Ascending aorta (tissue), 2 donors: ENCODE data around the gene JAK1. TPM values are rescaled to one million over a fixed set of nuclear protein-coding genes. Genes with fewer than 3 reads are reported as not detected.

Experiments used
- DNase-seq, 2 donors: peaks; one replicate each; pipeline ENCODE4 v3.0.0-alpha.2; 2019; ENCODE audit warnings: low spot score in 2 of 2
- H3K27ac ChIP-seq, 2 donors: fragments of 200-600 bp; sonication (generic); one replicate each; pipeline ENCODE4 v1.5.1; 2016 to 2017; ENCODE audit warnings: mild to moderate bottlenecking in 1 of 2
- H3K27me3 ChIP-seq: fragments of 200-600 bp; sonication (generic); one replicate; pipeline ENCODE4 v1.5.1; 2017
- H3K36me3 ChIP-seq, 2 donors: fragments of 200-600 bp; sonication (generic); one replicate each; pipeline ENCODE4 v1.5.1; 2016
- H3K4me1 ChIP-seq, 2 donors: fragments of 200-600 bp; sonication (generic); one replicate each; pipeline ENCODE4 v1.5.1; 2016 to 2017; ENCODE audit warnings: mild to moderate bottlenecking in 1 of 2
- H3K4me3 ChIP-seq, 2 donors: fragments of 200-600 bp; sonication (generic); one replicate each; pipeline ENCODE4 v1.5.1; 2016 to 2017; ENCODE audit warnings: mild to moderate bottlenecking in 1 of 2
- H3K9me3 ChIP-seq, 2 donors: fragments of 200-600 bp; sonication (generic); one replicate each; pipeline ENCODE4 v1.5.1; 2016
- intact Hi-C: fragments of 100-400 bp; cut with DNase I; formaldehyde crosslinking; loops from one replicate; pipeline ENCODE4 v1.15.1; 2023
- total RNA-seq: library from RNA; depleted of rRNA; stranded (reverse); fragments of >200 nt; gene quantifications from one replicate; pipeline ENCODE4 v1.1.0, GENCODE V29; 2016
- TF ChIP-seq, protein P1 (sequence below), 3 experiments: fragments of 200-600 bp in 2 of 3; fragments of 450-650 bp in 1 of 3; sonication (generic) in 2 of 3; IDR thresholded peaks; one replicate each; pipeline ENCODE4 v1.5.1; 2016 to 2019; ENCODE audit warnings: antibody characterized with exemption in 3 of 3, mild to moderate bottlenecking in 1 of 3, moderate library complexity in 1 of 3

Gene JAK1
- total RNA-seq, 1 donor from 2014 or later = 53.5 TPM

DNA sequence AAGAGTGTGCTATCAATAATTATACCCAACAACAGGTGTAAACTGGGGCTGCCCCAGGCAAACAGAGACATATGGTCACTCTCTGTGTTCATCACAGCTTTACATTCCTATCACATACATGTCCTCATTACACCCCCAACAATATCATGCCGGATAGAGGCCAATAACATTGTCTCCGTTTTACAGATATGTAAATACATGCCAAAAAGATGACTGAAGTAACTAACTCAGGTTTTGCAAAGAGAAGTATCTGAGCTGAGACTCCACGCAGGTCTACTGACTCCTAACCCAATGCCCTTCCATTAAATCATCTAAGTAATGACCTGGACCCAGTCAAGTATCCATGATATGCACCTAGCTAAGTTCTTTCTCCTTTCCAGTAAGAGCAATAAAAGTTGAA lies 55.0 kb downstream of the JAK1 start:
- no peak for DNase-seq
- H3K4me1 ChIP-seq = peaks cover 0 to 10% of the 10 kb centered on the region in 2 donors
- TF ChIP-seq, protein P1, sequence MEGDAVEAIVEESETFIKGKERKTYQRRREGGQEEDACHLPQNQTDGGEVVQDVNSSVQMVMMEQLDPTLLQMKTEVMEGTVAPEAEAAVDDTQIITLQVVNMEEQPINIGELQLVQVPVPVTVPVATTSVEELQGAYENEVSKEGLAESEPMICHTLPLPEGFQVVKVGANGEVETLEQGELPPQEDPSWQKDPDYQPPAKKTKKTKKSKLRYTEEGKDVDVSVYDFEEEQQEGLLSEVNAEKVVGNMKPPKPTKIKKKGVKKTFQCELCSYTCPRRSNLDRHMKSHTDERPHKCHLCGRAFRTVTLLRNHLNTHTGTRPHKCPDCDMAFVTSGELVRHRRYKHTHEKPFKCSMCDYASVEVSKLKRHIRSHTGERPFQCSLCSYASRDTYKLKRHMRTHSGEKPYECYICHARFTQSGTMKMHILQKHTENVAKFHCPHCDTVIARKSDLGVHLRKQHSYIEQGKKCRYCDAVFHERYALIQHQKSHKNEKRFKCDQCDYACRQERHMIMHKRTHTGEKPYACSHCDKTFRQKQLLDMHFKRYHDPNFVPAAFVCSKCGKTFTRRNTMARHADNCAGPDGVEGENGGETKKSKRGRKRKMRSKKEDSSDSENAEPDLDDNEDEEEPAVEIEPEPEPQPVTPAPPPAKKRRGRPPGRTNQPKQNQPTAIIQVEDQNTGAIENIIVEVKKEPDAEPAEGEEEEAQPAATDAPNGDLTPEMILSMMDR (IDR thresholded peaks at IDR 0.05) = no peak

DNA sequence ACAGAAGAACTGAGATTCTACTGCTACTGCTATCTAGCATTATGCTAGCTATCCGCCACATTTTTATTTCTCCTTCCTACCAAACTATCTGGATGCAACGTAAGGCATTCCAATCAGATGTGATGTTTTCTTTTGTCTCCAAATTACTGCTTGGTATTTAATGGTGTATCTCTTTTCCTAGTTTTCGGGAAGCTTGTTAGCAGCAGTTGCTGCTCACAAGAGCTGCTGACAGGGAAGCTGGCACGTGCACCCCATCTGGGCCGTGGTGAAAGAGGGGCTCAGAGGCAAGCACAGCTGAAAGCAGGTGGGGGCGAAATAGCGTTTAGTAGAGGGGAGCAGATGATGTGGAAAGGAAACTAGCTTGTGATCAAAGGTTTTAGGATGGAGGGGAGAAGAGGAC lies 57.3 kb downstream of the JAK1 start:
- no peak overlapping the region for H3K4me3 ChIP-seq
- intact Hi-C loops = no loop called here
- peaks cover 0 to 5% of the 10 kb centered on the region in 2 donors for H3K4me1 ChIP-seq
- DNase-seq = no peak
- no peaks in the 10 kb centered on the region for H3K27me3 ChIP-seq
- H3K27ac ChIP-seq = no peak overlapping the region
- TF ChIP-seq, protein P1 (IDR thresholded peaks at IDR 0.05) = no peak
- no peaks in the 10 kb centered on the region for H3K36me3 ChIP-seq
- H3K9me3 ChIP-seq = no peaks in the 10 kb centered on the region

More for the DNA sequence above, 55.0 kb downstream of the JAK1 start:
- Histone ChIP-seq H3K36me3 (no peaks in the 10 kb centered on the region), H3K27me3 (no peaks in the 10 kb centered on the region), H3K4me3 (no peak overlapping the region), H3K9me3 (no peaks in the 10 kb centered on the region), H3K27ac (no peak overlapping the region)
- intact Hi-C loops = no loop called here

DNA sequence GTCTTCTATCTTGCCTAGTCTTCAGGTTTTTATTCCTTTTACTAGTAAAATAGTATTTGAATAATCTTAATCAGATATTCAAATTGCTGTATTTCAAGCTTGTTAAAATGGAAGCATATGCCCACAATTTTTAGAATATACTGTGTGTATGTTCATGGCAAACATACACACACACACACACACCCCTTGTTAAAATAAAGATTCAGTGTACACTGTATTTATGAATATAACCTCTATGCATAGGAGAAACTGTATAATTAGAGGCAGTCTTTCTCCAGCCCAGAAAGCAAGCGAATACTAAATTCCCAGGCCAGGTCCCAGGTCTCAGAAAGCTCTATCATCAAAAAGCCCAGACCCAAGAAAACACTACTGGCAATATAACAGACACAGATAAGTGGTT lies 57.8 kb downstream of the JAK1 start:
- H3K27ac ChIP-seq = no peak overlapping the region
- intact Hi-C loops = no loop called here
- H3K36me3 ChIP-seq = no peaks in the 10 kb centered on the region
- H3K4me3 ChIP-seq = no peak overlapping the region
- no peaks in the 10 kb centered on the region for H3K27me3 ChIP-seq
- H3K9me3 ChIP-seq = no peaks in the 10 kb centered on the region
- peaks cover 0 to 5% of the 10 kb centered on the region in 2 donors for H3K4me1 ChIP-seq
- TF ChIP-seq, protein P1 (IDR thresholded peaks at IDR 0.05) = no peak
- no peak for DNase-seq

DNA sequence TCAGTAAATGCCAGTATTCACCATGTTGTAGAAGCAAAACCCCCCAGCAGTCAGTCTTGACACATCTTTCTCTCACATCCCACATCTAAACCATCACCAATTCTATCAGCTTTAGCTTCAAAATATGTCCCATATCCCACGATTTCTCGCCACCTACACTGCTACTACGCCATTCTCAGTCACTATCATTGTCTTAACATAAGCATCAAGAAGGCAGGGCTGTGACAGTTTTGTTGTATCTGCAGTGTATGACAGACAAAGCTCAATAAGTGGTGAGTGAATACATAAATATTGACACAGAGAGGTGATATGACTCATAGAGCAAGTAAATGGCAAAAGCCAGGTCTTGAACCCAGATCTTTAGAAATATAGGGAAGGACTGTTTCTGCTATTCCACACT lies 59.9 kb downstream of the JAK1 start:
- no peak for DNase-seq
- no peaks in the 10 kb centered on the region for H3K27me3 ChIP-seq
- H3K9me3 ChIP-seq = no peaks in the 10 kb centered on the region
- H3K36me3 ChIP-seq = no peaks in the 10 kb centered on the region
- H3K4me1 ChIP-seq = peaks cover 0 to under 1% of the 10 kb centered on the region in 2 donors
- TF ChIP-seq, protein P1 (IDR thresholded peaks at IDR 0.05) = no peak
- no peak overlapping the region for H3K27ac ChIP-seq
- intact Hi-C loops = no loop called here
- H3K4me3 ChIP-seq = no peak overlapping the region

DNA sequence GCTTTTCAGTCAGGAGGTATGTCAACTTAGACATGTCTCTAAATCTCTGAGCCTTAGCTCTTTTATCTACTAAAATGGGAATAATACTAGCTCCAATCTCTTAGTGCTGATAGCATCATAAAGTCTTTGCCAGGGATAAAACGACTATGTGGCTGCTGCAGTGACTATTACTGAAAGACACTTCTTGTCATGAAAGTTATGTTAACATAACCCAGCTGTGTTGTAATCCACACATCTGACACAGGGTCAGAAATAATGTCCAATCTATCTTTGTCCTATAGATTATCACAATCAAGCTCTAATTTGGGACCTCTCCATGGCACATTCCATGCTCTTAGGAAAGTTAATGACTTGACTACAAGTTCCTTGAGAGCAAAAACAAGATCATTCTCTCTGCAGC lies 62.8 kb downstream of the JAK1 start:
- Histone ChIP-seq H3K4me1 (peaks cover 1 to 6% of the 10 kb centered on the region in 2 donors), H3K27ac (no peak overlapping the region), H3K4me3 (no peak overlapping the region), H3K9me3 (no peaks in the 10 kb centered on the region), H3K27me3 (no peaks in the 10 kb centered on the region), H3K36me3 (no peaks in the 10 kb centered on the region)
- intact Hi-C loops = no loop called here
- DNase-seq = no peak
- TF ChIP-seq, protein P1 (IDR thresholded peaks at IDR 0.05) = no peak

DNA sequence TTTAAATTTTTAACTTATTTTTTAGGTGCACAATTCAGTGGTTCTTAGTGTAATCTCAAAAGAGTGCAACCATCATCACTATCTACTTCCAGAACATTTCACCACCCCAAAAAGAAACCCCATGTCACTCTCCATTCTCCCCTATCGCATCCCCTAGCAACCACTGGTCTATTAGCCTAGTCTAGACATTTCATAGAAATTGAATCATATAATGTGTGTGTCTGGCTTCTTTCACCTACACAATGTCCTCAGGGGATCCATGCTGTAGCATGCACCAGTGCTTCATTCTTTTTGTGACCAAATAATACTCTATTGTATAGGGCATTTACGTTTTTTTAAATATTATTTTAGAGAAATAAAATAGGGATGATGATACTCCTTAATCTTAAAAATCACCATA lies 64.7 kb downstream of the JAK1 start:
- Histone ChIP-seq H3K9me3 (no peaks in the 10 kb centered on the region), H3K4me1 (peaks cover 4 to 18% of the 10 kb centered on the region in 2 donors), H3K36me3 (no peaks in the 10 kb centered on the region), H3K4me3 (no peak overlapping the region), H3K27me3 (no peaks in the 10 kb centered on the region), H3K27ac (no peak overlapping the region)
- DNase-seq = no peak
- TF ChIP-seq, protein P1 (IDR thresholded peaks at IDR 0.05) = no peak
- intact Hi-C loops = no loop called here
